CMK (cell line): ENCODE measurements around the gene FLRT2.

Experiments
- DNase-seq: peaks from one replicate; pipeline ENCODE4 v3.0.0-alpha.2; 2010; ENCODE audit warnings: low read depth

Gene FLRT2

DNA sequence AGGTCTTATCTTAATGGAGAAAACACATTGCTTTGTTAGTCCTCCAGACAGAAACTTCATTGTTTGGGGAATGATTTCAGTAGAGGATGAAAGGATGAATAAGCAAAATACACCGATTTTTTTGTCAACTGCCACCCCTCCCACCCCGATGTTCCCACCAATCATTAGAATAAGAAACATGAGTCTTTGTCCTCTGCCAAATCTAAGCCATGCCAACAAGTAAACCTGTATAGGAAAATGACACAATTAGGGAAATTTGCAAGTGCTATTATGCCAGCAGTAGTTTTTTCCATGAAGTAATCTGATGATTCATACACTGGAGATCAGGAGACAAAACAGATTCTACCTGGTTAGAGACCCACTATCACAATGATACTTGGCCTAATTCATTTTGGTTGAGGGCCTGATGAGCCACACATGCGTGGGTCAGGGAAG, 35.9 kb downstream of the FLRT2 start:
- no peak for DNase-seq

DNA sequence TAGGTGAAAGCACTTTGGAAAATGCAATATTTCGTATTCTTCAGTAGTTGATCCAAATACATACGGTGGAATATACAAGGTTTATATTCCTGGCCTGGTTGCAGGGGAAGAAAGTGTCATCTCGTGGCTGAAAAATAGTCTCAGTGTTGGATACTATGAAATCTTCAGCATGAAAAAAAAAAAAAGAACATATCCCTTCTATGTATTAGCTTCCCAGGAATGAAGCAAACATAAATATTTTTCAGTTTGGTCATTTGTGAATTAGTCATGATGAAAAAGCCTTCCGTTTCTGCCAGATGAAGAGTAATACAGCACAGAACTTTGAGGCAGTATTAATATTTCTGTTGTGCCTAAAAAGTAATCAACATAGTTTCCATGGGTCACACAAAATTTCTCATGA, 36.7 kb downstream of the FLRT2 start:
- no peak for DNase-seq

DNA sequence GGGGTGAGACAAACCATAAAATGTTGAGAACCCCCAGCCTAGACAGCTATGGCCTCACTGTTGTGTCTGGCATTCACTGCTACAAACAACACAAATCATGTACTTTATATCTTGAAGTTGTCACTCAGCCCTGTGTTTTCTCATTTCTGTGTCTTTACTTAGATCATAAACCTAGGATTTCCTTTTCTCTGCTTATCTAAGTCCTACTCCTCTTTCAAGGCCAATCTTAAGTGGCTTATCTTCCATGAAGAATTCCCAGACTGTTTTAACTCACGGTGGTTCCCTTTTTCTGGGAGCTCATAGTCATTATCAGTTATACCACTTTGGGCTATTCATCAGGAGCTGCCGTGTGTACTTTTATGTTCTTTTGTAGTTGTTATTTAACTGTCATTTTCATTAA, 42.1 kb downstream of the FLRT2 start:
- DNase-seq = no peak

DNA sequence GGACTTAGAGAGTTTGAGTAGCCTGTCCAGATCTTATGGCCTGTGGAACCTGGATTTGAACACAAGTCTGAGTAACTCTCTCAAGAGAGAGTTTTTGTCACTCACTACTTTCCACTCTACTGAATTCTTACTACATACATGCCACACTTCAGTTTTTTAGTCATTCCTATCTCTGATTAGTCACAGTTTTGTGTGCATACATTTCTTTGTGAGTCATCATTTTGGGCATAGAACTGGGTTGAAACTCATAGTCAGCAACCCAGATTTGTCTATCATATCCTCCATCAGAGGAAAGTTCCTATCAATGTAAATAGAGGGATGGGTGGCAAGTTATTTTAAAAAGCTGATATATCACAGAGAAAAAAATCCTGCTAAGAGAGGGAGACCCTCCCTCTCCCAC, 42.9 kb downstream of the FLRT2 start:
- no peak for DNase-seq

DNA sequence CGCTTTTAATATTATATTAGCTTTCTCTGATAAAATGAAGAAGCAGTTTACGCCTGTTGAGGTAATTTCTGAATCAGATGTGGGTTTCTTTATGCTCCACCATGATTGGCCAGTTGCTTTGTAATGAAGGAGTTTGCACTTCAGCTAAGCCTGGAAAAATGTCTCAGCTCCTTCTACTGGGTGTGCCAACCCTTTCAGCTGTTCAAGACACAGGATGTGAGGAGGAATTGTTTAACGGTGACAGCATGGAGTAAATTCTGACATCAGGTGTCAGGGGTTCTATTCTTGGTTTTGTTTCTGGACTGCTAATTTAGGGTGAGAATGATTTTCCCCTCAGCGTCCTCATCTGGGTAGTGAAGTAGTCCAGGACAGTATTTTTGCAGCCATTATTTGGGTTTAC, 43.5 kb downstream of the FLRT2 start:
- no peak for DNase-seq

DNA sequence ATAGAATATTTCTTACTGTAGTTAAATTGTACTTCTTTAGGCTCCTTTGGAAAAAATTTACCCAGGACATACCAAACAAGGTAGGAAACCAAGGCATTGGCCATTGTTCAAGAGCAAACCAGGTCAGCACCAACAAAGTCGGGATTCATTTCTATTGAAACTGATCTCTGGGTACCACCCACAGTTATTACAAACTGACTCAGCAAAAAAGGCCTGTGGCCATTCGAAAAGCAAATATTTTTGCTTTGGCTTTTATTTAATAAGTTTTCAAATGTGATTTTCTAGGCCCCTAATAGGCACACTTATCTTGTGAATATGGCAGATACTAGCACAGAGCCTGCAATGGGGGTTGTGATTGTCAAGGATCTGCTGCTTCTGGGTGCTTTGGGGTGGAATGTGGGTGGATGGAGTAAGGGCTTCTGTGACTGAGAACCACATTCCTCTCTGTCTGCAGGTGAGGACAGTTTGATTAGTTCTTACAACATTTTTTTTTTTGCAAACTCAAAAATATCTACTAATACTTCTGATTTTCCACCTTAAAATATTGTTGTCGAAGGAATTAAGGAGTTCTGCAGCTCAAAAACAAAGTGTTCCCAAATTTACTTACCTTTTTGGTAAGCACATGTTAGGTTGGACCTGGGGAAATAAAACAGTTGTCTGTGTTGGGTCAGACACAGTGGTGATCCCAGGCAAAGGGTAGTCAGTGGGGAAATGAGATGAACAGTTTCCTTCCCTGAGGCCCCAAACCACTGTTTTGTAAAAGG, 45.1 kb downstream of the FLRT2 start:
- no peak for DNase-seq

DNA sequence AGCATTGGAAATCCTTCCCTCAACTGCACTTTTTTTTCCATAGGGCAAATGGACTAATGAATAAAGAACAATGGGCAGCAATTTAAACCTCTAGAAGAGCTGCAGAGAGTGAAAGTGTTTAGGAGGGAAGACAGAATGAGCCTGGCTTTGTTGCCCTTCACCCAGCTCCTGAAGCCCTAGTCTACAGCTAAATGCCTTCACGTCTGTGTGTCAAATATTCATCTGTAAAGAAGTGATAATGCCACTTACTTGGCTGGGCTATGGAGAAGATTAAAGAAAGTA, 45.6 kb downstream of the FLRT2 start:
- no peak for DNase-seq

DNA sequence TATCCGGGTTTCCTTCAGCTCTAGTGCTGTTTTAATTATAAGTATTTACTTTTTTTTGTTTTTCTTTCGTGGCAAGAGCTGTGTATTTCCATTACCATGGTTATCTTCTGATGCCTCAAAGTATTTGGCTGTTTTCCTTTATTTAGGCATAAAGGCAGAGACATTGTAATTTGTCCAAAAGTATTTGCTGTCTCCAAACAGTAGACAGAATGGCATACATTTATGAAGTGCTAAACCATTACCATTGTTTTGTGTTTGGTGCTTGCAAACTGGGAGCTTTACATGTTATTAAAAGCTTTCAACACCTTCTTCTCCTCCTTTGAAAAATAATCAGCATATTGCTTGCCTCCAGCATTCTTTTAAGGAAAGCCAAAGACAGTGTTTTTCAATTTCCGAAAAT, 46.3 kb downstream of the FLRT2 start:
- DNase-seq = no peak

DNA sequence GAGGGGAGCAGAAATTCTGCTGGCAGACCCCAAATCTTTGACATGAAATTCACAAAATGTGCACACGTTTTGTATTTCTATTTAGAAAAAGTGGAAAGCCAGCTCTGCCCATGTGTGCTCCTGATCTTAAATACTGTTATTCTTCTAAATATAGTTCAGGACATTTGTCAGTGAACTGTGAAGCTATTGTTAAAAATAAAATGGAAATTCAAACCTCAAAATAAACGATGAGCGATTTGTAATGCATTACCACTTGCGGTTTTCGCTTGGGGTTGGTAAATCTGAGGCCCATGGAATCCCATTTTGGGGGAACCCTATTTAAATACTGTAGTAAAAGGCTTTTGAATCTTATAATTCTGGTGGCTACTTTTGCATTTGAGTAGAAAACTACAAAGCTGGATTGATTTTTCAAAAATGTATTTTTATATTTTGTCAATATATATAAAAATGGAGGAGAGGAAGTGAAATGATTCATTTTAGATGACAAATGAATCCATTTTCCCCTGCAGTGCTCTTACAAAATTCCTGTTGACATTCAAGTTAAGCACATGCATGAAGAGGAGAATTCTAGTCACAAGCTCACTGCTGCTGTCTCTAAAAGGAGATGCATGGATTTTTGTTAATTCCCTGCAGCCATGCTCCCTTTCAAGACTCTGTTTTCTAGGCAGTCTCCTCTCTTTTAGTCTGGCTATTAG, 47.1 kb downstream of the FLRT2 start:
- no peak for DNase-seq

DNA sequence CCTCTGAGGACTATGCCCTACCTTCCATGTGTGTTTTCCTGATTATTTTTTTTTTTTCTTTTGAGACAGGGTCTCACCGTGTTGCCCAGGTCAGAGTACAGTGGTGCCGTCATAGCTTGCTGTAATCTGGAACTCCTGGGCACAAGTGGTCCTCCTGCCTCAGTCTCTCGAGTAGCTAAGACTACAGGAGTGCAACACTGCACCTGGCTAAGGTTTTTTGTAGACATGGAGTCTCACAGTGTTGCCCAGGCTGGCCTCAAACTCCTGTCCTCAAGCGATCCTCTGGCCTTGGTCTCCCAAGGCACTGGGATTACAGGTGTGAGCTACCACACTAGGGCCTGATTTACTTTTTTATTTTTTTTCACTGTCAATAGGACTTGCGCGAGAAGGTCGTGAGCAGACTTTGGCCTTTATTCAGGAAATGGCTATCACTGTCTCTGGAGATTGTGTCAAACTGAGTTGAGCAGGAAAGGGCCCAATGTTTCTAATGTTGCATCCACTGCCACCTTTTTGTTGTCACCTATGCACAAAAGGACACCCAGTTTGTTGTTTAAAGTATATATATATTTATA, 47.7 kb downstream of the FLRT2 start:
- no peak for DNase-seq

DNA sequence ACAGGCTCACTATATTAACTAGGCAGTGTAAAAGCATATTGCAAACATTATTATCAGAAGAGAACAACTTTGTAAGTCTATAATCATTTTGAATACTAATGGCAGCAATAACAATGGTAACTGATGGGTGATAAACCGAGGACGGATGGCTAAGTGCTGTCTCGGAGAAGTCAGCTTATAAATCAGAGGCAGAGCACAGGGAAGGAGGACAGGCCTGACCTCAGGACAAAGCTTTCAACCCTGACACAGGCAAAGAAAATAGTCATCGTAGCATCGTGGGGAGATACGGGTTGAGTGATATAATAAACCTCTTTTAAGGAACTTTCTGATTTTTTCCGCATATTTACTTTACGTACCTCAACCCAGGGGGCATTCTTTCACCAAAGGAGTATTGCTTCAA, 48.4 kb downstream of the FLRT2 start:
- no peak for DNase-seq

DNA sequence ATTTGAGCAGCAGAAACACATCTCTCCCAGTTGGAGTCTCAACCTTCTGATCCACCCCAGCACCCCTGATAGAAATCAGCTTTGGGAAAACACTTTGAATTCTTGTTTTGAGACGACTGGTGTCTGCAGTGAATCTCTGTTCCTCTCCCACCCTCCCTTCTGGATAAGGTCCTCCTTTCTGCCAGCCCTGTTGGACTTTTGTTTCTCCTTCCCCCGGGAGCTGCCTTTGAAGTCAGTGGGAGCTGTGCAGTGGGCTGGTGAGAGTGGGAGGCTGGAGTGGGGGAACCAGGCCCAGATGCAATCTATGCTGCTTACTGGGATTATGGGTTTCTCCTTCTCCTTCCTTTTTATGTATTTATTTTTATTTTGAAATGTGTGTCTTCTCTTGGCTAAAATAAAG, 49.0 kb downstream of the FLRT2 start:
- DNase-seq = no peak

DNA sequence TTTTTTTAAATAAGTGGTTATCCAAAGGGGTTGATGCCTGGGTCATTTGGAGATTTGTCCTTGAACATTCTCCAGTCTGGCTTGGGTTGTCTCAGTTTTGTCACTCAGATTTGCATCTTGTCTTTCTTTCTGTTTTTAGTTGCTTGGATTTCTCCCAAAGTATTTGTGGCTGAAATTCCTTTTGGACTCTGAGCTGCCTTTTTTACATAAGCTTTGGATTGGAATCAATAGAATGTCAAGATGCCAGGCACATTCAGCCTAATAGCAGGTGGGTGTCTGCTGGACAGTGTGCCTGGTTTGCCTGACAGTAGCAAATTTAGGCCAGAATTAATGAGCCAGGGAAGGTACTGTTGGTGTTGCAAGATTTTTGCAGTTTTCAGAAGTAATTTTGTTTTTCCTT, 50.0 kb downstream of the FLRT2 start:
- DNase-seq = no peak

DNA sequence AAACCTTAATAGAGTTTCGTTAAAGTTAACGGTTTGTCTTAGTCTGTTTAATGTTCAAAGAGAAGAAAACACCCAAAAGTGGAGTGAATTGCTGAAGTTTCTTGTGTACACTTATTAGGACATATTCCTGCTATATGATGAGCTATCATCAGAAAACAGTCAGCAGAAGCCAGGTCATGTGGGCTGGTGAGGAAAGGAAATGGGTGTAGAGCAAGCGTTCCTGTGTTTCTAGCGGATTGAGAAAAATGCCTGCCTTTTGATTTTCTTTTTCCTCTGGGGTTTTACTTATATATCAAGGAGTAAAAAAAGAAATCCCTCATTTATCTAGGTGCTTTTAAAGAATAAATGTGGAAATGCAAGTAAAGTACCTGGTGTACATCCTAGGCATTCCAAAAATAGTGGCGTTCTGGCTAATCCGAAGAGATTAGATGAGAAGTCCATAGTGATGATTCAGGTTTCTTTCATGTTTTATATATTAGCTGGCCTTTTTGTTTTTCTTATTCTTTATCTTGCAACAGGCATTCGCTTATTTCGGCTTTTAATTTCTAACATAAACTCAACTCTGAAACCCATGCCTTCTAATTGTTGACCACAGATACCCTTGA, 50.7 kb downstream of the FLRT2 start:
- DNase-seq = no peak

DNA sequence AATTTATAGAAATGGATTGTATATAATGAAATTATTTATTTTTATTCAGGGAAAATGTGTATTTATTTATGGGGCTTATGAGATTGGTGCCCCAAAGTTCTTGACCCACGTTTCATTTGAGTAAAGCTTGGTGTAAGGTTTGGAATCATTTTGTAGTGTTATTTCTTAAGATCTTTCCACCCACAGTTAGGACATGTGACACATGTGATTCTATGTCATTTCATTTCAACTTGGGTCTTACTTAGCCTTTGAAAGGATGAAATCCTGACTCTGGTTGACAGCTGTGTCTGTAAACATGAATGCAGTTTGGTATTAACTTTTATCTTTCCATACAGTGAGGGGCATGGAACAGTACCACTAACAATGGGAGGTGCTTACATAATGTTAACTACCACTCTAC, 51.7 kb downstream of the FLRT2 start:
- no peak for DNase-seq

DNA sequence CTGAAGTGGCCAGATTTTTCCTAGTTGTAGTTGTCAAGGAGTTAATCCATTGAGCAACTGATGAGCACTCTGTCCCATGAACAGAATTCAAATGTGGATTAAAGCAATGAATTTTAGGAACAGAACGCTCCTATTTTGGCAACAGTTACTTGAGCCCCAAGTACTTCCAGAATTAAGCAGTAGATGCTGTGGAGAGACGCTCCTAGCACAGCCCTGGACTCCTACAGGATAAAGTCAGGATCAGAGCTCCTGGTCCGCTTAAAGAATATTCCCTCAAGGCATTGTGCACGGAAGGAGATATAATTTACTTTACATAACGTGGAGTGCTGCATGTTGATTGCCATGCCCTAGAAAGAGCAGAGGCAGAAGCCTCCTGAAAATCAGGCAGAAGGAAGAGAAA, 53.4 kb downstream of the FLRT2 start:
- DNase-seq = no peak

DNA sequence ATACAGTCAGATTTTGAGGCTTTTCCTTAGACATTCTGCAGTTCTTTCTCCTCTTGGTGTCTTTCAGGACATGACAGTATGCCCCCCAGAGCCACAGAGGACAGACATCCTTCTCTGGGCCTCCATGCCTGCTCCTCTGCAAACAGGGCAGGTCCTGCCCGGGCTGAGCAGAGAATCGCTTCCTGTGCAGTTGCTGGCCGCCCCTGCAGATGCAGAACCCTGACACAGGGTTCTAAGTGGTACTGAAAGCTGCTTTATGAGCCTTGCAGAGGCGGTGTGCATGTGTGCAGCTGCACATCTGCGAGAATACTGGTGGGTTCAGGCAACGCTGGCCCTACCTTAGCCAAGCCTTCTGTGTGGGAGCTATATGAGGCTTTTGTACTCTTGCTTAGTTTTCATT, 54.5 kb downstream of the FLRT2 start:
- DNase-seq = no peak

DNA sequence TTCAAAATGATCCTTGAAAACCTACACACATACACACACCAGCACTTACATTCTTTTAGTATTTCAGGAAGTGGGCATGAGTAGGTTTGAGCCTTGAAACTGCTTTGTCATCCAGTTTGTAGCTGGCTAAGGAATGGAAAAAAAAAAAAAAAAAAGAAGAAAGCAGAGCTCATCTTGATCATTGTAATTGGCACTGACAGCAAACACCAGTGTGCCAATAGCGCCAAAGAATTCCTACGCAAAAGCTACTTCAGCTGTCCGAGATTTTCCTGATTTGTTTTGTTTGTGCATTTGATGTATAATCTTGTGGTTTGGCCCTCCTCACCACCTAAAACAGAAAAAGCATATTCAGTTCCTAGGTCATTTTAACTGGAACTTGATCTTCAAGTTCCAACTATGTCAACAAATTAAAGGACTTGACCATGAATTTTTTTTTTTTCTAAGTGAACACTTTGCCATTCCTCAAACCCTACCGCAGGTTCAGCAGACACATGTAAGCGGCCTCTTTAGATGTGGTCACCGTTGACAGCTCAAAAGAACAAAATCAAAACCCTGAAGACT, 57.3 kb downstream of the FLRT2 start:
- no peak for DNase-seq

DNA sequence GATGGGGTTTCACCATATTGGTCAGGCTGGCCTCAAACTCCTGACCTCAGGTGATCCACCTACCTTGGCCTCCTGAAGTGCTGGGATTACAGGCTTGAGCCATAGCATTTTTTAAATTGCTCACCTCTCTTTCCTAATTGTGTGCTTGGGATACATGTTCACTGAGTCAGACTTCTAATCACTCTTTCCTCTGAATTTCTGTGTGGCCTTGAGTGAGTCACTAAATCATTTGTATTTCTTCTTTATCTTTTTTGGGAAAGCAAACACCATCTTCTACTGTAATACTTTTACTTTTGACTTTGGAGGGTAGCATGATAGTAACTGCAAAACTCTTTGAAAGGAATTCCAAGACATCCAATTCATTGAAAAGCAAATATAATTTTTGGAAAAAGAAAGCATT, 60.8 kb downstream of the FLRT2 start:
- DNase-seq = no peak

DNA sequence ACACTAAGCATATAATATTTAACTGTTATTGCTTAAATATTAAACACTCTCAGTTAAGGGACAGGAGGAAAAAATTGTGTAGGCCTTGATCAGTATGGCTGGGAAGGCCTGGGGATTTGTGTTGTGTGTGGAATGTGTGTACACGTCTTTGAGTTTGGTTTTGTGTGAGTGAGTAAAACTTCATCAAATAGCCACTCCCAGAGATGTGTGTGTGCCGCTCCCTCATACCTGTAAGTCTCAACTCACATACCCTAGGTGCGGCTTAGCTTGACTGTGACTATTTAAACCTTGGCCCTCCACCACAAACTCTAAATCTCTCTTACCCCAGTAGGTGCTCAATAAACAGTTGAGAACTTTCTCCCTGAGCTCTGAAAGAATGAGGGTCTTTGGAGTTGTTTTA, 64.3 kb downstream of the FLRT2 start:
- no peak for DNase-seq

DNA sequence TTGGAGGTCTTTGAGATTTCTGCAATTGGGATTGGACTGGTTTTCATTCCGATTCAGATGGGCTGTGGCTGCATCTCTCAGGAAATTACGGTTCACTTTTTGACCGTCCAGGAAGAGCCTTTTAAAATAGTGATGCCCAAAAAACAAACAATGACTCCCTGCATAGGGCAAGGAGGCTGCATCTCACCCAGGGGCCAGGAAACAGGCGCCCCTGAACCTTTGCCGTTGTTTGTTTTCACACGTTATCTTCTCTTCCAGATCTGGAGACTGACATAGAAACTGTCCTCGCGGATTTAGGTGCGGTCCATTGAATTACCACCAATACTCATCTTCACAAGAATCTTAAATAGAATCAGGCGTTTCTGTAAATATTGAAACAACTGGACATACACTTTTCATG, 66.0 kb downstream of the FLRT2 start:
- DNase-seq = no peak

DNA sequence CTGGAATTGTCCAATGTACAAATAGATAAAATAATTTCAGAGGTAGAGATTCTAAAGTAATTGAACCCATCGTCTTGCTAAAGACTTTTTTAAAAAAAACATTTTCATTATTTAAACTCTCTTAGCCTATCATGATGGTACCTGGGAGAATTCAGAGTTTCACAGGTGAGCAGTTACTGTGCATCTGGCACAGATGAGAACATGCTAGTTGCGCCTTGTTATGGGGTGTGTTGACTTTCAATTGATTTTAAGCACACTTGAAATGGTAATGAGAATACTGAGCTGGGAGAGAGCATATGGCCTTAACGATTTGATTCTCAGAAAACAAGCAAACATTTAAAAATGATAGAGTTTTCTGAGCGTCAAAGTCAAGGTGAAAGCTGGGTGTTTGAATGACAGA, 66.6 kb downstream of the FLRT2 start:
- DNase-seq = no peak

DNA sequence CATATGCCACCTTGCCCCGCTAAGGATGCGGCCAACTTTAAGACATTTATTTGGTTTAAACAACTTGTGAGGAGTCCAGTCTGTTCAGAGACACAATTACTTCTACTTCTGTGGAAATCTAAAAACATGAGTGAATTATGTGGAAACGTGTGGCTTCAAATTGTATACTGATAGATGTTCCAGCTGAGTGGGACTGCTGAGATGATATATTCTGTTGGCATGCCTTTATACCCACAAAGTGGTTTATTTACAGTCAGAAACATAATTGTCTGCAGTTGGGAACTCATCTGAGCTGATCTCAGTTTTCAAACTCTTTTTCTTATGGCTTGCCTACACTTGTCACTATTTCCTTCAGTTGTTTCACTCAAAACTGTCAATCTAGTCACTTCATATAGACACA, 67.8 kb downstream of the FLRT2 start:
- DNase-seq = no peak
